DMS53 treated with DMSO at 0.1 percent for 48 hours (cell line): ENCODE results near the gene ACOT7.
A peak's percentile ranks its signal among the peaks of the same experiment; 100 is the strongest.

Experiments used
- DNase-seq: peaks from one replicate; lab custom pipeline; 2025; ENCODE audit not compliant: unreplicated experiment; lab: John Stamatoyannopoulos, UW

ACOT7 gene

GRCh38 chr1:6251681-6252373 lies 141.7 kb downstream of the ACOT7 start:
- no peak for DNase-seq

- no peak for DNase-seq
Measured at GRCh38 chr1:6251233-6251632, 142.3 kb downstream of the ACOT7 start.

GRCh38 chr1:6249739-6250689 lies 143.6 kb downstream of the ACOT7 start:
- DNase-seq: no peak

- DNase-seq: no peak
Measured at GRCh38 chr1:6248932-6249738, 144.4 kb downstream of the ACOT7 start.

GRCh38 chr1:6248161-6248776 lies 145.3 kb downstream of the ACOT7 start:
- no peak for DNase-seq

- no peak for DNase-seq
Measured at GRCh38 chr1:6247651-6248050, 145.9 kb downstream of the ACOT7 start.

GRCh38 chr1:6246497-6247467 lies 146.8 kb downstream of the ACOT7 start:
- peak; percentile 72 for DNase-seq

- peak; percentile 73 for DNase-seq
Measured at GRCh38 chr1:6245869-6246496, 147.6 kb downstream of the ACOT7 start.

- peak; percentile 68 for DNase-seq
Measured at GRCh38 chr1:6245086-6245868, 148.3 kb downstream of the ACOT7 start.

GRCh38 chr1:6244401-6245049 lies 149.0 kb downstream of the ACOT7 start:
- DNase-seq: no peak

GRCh38 chr1:6243993-6244392 lies 149.6 kb downstream of the ACOT7 start, which contains the start of gene HES3:
TSS of gene HES3 (plus strand) at chr1:6244179. CDS start at chr1:6244366, 187 bp downstream.
- DNase-seq: no peak

GRCh38 chr1:6243053-6243834 lies 150.3 kb downstream of the ACOT7 start:
- no peak for DNase-seq

GRCh38 chr1:6241887-6242740 lies 151.5 kb downstream of the ACOT7 start:
- DNase-seq: no peak

- DNase-seq: no peak
Measured at GRCh38 chr1:6241107-6241886, 152.3 kb downstream of the ACOT7 start.
